Measurements from ENCODE around the gene CLCN7.
A peak's percentile ranks its signal among the peaks of the same experiment; 100 is the strongest.

Gene CLCN7

DNA sequence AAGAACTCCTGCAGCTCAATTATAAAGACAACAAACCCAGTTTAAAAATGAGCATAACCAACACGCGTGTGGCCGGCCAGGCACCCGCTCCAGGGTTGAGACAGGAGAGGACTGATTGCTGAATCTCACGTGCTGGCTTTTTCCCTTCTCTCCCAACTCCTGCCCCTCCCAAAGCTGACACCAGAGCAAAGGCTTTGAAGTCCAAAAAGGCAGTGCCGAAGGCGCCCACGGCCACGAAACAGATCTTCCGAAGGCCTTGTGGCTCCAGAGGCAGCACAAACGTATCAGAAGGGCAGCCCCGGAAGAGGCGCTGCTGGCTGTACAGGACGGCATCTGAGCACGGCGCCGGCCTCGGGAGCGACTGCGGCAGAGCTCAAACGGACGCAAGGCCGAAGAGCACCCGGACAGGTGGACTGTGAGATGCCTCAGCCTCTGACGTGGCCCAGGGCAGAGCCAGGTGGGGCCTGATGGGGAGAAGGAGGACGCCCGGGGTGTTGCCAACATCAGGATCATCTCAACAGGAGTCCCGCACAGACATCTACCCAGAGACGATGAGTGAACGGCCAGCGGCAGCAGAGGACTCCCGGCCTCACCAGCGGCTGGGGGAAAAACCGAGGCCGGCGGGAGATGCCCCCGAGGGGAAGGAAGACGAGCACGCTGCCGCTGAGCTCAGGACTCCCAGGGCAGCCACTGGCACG is 10.5 kb downstream of the CLCN7 start:
- no peak for DNase-seq

DNA sequence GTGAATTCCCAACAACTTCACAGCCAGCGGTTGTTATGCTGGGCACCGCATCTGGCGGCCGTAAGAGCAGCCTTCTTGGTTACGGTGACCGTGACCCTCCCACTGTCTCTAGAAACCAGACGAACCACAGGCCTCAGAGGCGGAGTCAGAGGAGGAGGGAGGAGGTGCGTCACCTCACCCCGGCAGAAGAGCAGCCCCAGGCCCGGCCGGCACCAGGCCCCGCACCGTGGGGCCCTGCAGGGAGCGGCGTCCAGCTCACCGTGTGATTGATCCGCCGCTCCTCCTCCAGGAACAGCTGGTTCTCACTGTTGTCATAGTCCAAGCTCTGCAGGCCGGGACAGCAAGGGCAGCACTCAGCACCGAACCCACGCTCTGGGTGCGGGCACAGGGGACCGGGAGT is 13.7 kb downstream of the CLCN7 start:
- DNase-seq, result no peak

DNA sequence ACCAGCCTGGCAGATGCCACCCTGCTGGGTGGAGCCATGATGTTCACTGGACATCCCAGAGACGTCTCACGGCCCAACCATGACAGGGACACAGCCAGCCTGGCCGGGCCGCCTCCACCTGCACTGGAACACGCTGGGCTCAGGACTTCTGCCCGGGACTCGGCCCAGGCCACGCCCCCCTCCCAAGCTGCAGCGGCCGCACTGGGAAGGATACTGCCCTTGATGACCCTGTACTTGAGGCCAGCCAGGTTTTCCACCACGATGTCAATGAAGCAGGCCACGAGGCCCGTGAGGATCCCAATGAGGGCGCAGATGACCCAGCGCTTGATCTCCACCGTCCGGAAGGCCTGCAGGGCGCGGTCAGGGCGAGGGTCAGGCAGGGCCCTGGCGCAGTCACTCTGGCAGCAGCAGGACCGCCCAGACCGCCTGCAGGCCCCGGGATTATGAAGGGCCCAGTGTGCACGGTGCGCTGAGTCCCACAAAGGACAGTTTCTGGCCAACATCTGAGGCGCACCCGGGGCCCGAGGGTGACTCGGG is 14.2 kb downstream of the CLCN7 start:
- DNase-seq, result no peak

DNA sequence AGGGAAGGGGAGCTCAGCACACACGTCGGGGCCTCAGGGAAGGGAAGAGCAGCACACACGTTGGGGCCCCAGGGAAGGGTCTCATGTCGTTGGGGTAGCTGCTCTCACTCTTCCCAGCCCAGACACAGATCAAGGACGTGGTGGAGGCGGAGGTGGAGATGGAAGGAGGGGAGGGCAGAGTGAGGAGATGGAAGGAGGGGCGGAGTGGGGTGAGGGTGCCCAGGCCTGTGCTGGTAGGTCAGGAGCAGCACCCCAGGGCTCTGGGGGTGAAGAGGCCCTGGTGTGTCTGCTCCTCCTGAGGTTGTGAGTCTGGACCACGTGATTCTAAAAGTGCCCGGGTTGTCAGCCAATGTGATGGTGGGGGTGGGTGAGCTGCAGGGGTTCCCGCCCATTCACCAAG is 14.9 kb downstream of the CLCN7 start:
- no peak for DNase-seq

DNA sequence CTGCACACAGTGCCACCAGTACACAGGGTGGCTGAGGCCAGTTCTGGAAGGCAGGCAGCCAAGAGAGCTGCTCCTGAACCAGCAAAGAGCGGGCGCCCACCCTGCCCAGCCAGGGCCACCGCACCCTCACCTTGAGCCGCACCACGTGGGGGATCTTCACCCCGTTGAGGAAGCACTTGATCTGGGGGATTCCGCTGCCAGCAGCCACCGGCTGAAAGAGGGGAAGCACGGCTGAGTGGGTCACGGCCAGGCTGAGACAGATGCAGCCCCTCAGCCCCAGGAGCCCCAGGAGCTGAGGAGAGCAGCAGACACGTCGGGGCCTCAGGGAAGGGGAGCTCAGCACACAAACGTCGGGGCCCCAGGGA is 15.9 kb downstream of the CLCN7 start:
- DNase-seq, result no peak

DNA sequence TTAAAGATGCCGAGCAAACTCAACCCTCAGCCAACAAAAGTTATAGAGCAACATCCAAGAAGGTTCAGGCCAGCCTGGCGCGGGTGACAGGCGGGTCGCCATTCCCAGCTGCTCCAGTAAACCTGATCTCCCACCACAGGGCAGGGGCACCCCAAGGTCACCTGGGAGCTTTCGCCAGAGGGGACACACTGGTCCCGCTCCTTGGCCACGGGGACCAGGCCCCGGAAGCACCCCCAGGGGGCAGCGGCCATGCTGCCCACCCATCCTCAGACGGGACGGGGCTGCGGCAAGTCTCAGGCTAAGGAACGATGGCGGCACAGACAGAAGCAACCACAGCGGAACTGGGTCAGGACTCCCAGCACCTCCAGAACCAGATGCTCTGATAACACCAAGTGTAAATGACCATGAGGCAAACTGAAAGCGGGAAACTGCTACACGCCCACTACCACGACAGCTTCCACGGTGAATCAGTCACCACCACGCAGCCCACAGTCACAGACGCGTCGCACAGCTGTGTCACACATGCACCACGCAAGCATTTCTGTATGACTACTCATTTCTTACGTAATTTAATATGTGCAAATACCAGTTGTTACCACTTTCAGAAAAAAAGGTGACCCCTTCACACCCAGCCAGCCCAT is 16.4 kb downstream of the CLCN7 start:
- peak; percentile 7 for DNase-seq

DNA sequence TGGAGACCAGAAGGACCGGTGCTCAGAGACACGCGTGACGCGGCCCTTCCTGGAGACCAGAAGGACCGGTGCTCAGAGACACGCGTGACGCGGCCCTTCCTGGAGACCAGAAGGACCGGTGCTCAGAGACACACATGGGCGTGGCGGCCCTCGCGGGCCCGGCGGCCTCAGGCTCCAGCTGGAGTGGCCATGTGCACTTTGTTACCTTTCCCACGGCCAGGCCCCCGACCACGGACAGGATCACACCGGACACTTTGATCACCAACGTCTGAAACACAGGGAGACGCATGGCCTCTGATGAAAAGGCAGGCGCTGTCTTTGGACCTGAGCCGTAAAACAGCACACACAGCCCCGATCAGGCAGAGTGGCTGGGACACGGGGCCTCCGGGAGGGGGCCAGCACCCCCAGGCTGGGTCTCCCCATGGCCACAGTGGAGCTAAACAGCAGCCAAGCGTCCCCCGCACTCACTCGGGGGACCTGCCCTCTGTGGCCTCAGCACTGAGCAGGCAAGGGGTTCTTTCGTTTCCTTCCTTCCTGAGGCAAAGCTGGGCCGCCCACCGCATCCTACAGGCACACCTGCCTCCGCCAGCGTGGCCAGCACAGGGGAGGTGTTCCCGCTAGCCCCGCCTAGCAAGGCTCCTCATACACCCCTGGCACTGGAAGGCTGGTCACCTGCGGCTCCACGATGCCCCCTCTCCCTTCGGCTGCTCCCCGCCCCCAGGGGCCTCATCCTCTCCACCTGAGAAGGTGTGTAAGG is 17.2 kb downstream of the CLCN7 start:
- DNase-seq, result no peak

DNA sequence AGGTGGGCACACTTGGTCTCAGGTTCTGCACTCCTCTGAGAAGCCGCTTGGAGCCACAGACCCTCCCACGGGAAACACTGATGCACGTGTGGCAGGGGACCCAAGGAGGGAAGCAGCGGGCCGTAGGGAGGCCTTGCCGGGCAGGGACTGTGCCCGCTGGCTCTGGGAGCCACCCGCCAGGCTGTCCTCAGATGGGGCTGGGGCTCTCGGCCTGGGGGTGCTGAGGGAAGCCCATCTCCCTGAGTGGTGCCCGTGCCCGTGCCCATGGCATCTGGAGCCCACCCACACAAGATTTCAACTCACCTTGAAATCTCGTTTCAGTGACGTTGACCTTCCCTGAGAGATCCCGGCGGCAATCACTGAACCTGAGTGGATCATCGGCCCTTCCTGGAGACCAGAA is 17.9 kb downstream of the CLCN7 start:
- no peak for DNase-seq

DNA sequence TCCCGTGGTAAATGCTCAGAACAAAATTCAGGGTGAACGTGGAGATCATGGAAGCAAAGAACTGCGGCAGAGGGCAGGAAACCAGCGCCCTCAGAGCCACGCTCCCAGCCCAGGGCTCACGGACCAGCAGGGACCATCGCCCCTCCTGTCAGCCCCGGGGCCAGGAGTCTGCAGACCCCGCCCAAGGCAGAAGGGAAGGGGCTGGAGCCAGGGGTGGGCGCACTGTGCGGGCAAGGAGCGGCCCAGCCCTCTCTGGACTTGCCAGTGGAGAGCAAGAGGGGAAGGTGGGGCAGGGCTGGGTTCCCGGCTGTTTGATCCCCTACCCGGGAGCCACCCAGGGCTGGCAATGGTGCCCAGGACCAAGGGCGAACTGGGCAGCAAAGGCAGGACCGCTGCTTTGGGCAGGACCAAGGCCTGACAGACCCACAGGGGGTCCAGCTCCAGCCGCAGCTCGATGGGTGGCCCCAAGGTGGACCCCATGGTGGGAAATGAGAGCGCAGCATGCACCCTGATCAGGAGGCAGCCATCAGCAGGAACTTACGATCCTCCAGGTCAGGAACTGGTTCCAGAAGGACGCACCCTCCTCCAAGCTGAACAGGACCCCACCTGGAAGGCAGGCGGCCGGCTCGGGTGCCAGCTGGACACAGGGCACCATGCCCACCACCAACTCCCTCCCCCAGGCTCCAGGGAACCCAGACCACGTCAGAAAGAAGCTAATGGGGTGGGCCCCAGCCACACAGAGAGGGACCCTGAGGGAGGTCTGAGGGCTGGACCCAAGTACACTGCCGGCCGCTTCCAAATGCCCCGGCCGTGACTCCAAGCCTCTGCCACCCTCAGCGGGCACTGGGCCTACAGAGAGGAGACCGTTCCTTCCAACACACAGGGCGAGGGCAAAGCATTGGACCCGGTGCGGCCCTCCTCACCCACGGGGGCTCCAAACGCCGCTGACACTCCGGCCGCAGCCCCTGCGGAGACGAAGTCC is 19.3 kb downstream of the CLCN7 start:
- DNase-seq, result no peak

DNA sequence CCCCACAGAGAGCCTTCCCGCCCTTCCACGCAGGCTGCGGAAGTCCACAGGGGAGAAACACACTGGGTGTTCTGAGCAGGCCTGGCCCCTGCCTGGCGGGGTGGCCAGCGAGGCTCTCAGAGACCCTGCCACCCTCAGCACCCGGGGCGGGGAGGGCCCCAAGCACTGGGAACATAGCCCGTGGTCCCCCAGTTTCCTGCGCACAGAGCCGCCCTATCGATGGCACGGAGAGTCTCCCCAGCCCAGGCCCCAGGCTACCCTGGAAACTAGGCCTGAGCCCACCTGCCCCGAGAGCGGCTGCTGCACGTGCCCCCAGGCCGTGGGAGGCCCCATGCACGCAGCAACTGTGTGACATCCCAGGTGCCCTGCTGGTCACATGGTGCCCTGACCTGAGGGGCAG is 20.3 kb downstream of the CLCN7 start:
- DNase-seq, result no peak

DNA sequence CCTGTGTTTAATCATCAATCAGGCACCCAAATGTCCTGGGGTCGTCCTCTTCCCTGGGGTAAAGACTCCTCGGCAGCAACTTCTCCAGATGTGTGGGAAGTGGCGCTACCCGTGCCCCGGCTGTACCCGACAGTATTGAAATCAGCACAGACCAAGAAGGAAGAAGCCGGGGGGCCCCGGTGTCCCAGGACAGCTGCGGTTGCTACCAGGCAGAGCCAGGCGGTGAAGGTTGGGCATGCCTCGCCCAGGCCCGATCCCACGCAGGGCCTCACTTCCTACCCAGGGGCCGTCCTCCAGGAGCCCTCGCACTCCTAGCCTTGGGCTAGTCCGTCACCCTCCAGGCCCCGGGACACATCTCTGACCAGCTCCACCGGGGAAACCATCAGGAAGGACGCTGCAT is 21.5 kb downstream of the CLCN7 start:
- DNase-seq, result no peak

DNA sequence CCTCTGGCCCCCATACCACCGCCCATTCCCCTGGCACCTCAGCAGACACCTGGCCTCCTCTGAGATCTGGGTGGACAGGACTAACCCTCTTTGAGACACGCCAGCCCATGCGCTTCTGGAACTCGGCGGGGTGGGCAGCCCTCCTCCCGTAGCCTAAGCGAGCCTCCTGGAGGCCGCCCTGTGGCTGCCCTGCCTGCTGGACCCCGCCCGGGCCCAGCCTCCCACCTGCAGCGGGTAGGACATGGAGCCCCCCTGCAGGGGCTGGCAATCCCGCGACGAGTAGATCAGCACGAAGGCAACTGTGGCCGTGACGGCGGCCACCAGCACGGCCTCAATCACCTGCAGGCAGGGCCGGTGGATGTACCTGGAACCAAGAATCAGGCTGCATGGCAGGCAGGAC is 22.3 kb downstream of the CLCN7 start:
- DNase-seq, result no peak

DNA sequence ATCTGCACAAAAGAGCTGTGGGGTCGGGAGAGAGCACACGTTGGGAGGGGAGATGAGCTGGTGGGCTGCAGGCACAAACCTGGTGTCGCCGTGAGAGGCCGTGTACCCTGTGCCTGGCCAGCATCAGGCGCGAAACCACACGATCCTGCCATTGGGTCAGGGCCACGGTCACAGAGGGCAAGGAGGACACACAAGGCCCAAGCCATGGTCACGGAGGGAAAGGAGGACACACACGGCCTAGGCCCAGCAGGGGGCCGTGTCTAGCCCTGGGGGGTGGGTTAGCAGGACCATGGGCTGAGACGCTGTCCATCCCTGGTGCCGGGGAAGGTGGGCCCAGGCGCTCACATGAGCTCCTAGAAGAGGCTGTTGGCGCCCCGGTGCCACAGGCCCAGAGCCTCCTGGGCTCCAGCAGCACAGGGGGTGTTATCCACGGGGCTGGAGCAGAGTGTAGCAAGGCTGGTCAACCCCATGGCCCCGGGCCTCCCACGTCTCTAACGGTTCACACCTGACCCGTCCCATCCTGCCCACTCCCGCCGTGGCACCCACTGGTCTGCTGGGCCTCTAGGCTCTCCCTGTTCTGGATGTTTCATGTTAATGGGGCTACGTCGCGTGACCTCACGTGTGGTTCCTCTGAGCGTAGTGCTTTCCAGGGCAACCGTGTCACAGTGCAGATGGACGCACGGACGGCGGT is 23.0 kb downstream of the CLCN7 start:
- no peak for DNase-seq

DNA sequence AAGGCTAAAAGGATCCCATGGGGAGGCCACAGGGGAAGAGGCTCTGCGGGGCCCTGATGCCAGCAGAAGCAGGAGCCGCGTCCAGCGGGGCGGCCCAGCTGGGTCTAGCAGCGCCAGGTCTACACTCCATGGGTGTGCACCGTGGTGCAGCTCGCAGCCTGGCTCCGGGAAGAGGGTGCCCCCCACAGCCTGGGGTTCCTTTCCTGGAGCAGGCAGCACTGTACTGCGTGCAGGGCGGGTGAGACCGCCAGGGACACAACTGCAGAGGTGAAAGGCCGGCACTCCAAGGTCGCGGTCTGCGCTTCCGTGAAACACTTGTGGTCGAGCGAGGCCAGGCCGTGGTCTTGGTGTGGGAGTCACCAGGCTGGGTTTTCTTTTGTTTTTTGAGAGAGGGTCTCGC is 24.0 kb downstream of the CLCN7 start:
- DNase-seq, result no peak

DNA sequence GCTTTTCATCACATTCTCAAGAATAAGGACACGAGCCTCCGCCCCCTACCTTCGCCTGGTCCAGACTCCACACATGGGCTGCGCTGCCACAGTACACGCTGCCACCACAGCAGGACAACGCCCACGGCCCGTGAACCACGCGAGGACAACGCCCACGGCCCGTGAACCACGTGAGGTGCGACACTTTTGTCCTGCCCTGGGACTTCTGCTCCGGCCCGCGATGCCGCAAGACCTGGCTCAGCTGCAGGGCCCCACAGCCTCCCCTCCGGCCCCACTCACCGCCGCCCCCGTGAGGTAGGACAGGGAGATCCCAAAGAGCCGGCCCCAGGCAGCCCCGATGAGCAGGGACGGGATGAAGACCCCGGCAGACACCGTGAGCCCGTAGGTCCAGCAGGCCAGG is 24.6 kb downstream of the CLCN7 start:
- no peak for DNase-seq

DNA sequence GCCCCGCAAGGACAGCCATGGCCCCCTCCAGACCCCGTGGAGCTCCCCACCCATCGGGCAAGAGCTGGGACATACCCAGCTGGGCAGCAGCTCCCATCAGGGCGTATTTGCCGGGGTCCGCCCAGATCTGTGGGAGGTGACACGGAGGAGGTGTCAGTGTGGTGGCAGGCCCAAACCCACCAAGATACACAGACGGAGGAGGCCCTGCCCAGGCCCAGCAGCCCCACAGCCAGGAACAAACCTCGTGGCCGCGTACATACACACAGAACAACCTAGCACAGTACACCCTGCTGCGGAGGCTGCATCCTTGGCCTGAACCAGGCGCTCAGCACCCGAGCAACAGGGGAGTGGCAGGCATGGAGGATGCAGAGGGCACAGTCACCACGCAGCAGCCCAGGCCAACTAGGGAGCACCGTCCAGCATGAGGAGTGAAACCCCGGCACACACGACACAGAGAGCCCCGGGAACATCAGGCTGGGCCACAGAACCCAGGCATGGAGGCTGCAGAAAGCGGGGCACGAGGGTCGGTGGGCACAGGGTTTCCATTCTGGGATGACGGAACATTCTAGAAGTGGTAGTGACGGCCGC is 25.5 kb downstream of the CLCN7 start:
- no peak for DNase-seq

DNA sequence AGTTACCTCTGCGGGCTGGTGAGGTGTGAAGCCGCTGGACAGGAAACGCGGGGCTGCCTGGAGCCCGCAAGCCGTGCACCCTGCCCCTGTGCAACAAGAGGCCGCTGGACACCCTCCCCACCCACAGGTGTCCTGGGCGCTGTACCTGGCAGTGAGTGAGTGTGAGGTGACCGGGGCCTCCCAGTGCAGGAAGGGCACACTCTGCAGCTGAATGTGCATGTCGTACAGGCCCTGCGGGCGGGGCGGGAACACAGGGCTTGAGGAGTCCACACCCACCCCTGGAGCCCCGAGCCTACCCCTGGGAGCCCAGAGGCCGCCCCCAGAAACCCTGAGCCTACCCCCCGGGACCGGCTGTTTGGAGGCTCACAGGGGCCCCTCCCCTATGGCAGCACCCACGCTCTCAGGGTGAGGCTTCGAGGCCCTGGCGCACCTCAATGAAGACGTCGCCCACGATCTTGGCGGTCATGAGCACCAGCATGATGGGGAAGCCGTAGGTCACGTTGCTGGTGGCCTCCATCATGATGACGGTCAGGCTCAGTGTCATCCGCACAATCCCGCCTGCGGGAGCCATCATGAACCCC is 26.2 kb downstream of the CLCN7 start:
- DNase-seq, result no peak

DNA sequence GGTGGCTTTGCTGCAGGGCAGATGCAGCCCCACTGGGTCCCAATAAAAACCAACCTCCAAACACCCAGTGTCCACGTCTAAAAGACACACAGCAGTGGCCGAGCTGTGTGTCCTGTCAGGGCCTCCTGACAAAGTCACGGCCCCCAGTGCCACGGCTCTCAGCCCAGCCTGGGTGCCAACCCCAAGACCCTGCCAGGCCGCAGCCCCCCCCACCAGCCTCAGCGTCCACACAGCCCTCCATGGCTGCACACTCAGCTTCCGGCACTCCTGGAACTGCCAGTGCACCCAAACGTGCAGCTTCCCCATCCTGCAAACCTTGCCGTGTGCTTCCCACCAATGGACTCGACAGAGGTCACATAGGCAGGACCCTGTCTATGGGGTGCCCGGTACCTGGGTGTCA is 26.9 kb downstream of the CLCN7 start:
- no peak for DNase-seq

DNA sequence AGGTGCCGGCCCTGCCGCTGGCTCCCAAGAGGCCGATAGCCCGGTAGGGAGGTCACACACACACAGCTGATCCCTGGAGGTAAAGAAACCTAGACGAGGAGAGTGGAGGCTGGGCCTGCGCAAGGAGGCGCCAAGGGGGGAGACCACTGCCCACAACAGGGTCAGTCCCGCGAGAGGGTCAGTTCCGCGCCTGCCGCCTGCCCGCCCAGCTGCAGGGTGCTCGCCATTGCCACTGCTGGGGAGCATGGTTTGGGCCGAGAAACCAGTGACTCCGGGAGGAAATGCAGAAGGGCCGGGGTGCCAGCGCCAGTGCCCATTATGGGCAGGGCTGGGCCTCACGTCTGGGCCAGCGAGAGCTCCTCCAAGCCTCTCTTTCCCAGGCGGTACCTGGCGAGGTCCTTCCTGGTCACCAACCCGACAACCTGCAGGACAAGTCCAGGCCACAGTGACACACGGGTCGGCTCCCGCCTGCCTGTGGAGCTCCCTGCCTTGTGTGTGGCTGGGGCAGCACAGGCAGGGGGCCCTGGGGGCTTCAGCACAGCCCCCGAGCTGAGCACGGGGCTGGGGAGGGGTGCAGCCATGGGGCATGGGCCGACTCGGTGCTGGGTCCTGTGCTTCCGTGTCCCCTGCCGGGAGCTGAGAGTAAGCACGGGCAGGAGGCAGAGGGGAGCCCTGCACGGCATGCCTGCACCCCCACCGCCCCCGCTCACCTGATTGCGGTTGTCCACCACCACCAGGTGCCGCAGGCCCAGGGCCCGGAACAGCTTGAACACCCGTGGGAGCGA is 28.3 kb downstream of the CLCN7 start:
- DNase-seq, result no peak

DNA sequence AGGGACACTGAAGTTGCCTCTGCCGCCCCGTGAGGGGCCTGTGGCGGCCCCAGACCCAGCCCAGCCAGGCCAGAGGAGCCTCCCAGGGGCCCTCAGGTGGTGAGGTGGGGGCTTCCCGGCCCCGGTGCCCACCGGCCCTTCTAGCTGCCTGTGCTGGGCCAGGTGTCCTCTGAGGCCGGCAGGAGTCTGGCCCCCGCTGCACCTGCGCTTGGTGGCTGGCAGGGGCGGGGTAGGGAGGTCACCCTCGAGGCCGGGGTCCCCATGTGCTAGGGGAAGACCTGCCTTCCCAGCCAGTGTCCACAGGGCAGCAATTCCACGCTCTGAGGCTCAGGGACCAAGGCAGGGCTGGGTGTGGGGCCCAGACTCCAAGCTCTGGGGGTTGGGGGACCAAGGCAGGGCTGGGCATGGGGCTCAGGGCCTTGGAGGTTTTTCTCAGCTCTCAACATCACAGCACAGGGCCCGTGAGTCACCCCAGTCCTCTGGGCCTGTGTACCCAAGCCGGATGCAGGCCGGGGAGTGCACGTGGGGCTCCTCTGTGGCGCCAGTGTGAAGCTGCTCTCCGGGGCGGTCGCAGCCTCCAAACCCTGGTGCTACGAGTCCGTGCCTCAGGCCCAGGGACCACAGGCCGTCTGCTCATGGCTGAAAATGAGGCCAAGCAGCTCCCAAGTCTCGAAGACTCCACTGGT is 29.2 kb downstream of the CLCN7 start:
- DNase-seq, result no peak
